ENCODE measurements around the gene DNAL1. TPM values are rescaled to one million over a fixed set of nuclear protein-coding genes. Genes with fewer than 3 reads are reported as not detected.

The DNAL1 gene
- total RNA-seq, 1 experiment from 2014 or later, result 28.1 TPM

GRCh38 chr14:73606271-73606670 lies 38.5 kb upstream of the DNAL1 start:
- CTCF ChIA-PET, result no interaction called here
- no peak overlapping the region for H3K27ac ChIP-seq (ENCODE audit: low read depth, low read length, poor library complexity, severe bottlenecking)
- no peaks in the 10 kb centered on the region for H3K27me3 ChIP-seq (replicated peaks; ENCODE audit: insufficient read depth, low read depth, low read length, poor library complexity)
- POLR2A ChIA-PET (ENCODE audit: low non-redundant PET), result no interaction called here
- H3K36me3 ChIP-seq (ENCODE audit: insufficient read depth, low read length, poor library complexity, severe bottlenecking), result no peaks in the 10 kb centered on the region
- DNase-seq (ENCODE audit: low spot score), result no peak
- intact Hi-C loops (cut with micrococcal nuclease; ENCODE audit: unreplicated experiment), result no loop called here
- BruUV-seq (replicated peaks), result no TSS peak
- H3K4me1 ChIP-seq (ENCODE audit: insufficient read depth, low read length, poor library complexity, severe bottlenecking), result no peaks in the 10 kb centered on the region
- H3K4me3 ChIP-seq (ENCODE audit: low read depth, low read length, poor library complexity, severe bottlenecking), result no peak overlapping the region
- TF ChIP-seq, protein P1, sequence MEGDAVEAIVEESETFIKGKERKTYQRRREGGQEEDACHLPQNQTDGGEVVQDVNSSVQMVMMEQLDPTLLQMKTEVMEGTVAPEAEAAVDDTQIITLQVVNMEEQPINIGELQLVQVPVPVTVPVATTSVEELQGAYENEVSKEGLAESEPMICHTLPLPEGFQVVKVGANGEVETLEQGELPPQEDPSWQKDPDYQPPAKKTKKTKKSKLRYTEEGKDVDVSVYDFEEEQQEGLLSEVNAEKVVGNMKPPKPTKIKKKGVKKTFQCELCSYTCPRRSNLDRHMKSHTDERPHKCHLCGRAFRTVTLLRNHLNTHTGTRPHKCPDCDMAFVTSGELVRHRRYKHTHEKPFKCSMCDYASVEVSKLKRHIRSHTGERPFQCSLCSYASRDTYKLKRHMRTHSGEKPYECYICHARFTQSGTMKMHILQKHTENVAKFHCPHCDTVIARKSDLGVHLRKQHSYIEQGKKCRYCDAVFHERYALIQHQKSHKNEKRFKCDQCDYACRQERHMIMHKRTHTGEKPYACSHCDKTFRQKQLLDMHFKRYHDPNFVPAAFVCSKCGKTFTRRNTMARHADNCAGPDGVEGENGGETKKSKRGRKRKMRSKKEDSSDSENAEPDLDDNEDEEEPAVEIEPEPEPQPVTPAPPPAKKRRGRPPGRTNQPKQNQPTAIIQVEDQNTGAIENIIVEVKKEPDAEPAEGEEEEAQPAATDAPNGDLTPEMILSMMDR (conservative IDR thresholded peaks at IDR 0.05; ENCODE audit: low read depth, low read length), result no peak
- TF ChIP-seq EZH2 (IDR thresholded peaks at IDR 0.05; ENCODE audit: borderline replicate concordance, low read depth, low read length, poor library complexity, severe bottlenecking), result no peak
- no peaks in the 10 kb centered on the region for H3K9me3 ChIP-seq (ENCODE audit: low read depth, low read length, poor library complexity, severe bottlenecking)

- no peak for TF ChIP-seq EZH2 (IDR thresholded peaks at IDR 0.05; ENCODE audit: borderline replicate concordance, low read depth, low read length, poor library complexity, severe bottlenecking)
- TF ChIP-seq, protein P1 (conservative IDR thresholded peaks at IDR 0.05; ENCODE audit: low read depth, low read length), result no peak
- H3K27ac ChIP-seq (ENCODE audit: low read depth, low read length, poor library complexity, severe bottlenecking), result no peak overlapping the region
- BruUV-seq (replicated peaks), result no TSS peak
- no peaks in the 10 kb centered on the region for H3K36me3 ChIP-seq (ENCODE audit: insufficient read depth, low read length, poor library complexity, severe bottlenecking)
- no peaks in the 10 kb centered on the region for H3K27me3 ChIP-seq (replicated peaks; ENCODE audit: insufficient read depth, low read depth, low read length, poor library complexity)
- DNase-seq (ENCODE audit: low spot score), result no peak
- H3K4me3 ChIP-seq (ENCODE audit: low read depth, low read length, poor library complexity, severe bottlenecking), result no peak overlapping the region
- ChIA-PET CTCF (no interaction called here), POLR2A (ENCODE audit: low non-redundant PET) (interaction anchor here (0.5 kb wide), 1 partner anchor 31 kb away, joined by 6 read pairs; no protein-coding TSS in a partner anchor)
- H3K9me3 ChIP-seq (ENCODE audit: low read depth, low read length, poor library complexity, severe bottlenecking), result no peaks in the 10 kb centered on the region
- no peaks in the 10 kb centered on the region for H3K4me1 ChIP-seq (ENCODE audit: insufficient read depth, low read length, poor library complexity, severe bottlenecking)
- intact Hi-C loops (cut with micrococcal nuclease; ENCODE audit: unreplicated experiment), result no loop called here
These were observed 37.5 kb upstream of the DNAL1 start for GRCh38 chr14:73607241-73607640.

DNA sequence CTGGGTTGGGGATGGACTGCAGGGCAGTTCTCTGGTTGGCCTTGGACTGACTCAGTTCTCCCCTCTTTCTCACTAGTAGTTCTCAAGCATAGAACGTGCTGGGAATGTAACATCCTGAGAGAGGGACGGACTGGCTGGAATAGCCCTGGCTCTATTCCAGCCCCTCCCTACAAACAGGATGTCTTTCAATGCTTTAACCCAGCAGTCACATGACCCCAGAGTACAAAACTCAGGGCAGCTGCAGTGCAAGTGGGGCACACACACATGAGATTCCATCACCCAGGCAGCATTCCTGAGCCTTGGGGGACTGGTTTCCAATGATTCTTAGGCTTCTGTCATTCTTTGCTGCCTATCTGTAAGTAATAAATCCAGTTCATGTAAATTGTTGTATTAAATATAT lies 34.1 kb upstream of the DNAL1 start:
- CTCF ChIA-PET, result no interaction called here
- TF ChIP-seq, protein P1 (conservative IDR thresholded peaks at IDR 0.05; ENCODE audit: low read depth, low read length), result no peak
- TF ChIP-seq EZH2 (IDR thresholded peaks at IDR 0.05; ENCODE audit: borderline replicate concordance, low read depth, low read length, poor library complexity, severe bottlenecking), result no peak
- intact Hi-C loops (cut with micrococcal nuclease; ENCODE audit: unreplicated experiment), result no loop called here
- H3K36me3 ChIP-seq (ENCODE audit: insufficient read depth, low read length, poor library complexity, severe bottlenecking), result no peaks in the 10 kb centered on the region
- no peaks in the 10 kb centered on the region for H3K4me1 ChIP-seq (ENCODE audit: insufficient read depth, low read length, poor library complexity, severe bottlenecking)
- POLR2A ChIA-PET (ENCODE audit: low non-redundant PET), result no interaction called here
- no peak for DNase-seq (ENCODE audit: low spot score)
- H3K9me3 ChIP-seq (ENCODE audit: low read depth, low read length, poor library complexity, severe bottlenecking), result no peaks in the 10 kb centered on the region
- no peak overlapping the region for H3K27ac ChIP-seq (ENCODE audit: low read depth, low read length, poor library complexity, severe bottlenecking)
- no peaks in the 10 kb centered on the region for H3K27me3 ChIP-seq (replicated peaks; ENCODE audit: insufficient read depth, low read depth, low read length, poor library complexity)
- H3K4me3 ChIP-seq (ENCODE audit: low read depth, low read length, poor library complexity, severe bottlenecking), result no peak overlapping the region
- BruUV-seq (replicated peaks), result no TSS peak

All from A673 (cell line).